Activated CD4-positive, alpha-beta T cell treated with anti-CD3 and anti-CD28 coated beads for 36 hours (primary cell): ENCODE data around the gene KCNQ1OT1. TPM values are rescaled to one million over a fixed set of nuclear protein-coding genes. Genes with fewer than 3 reads are reported as not detected.

Experiments
- ATAC-seq: fragments of 200-7000 bp; cut with Tn5 transposase; one replicate; pipeline ENCODE4 v1.10.0; 2021; ENCODE audit warnings: mild to moderate bottlenecking, moderate library complexity
- CTCF ChIA-PET: fragments of 350-600 bp; sonication (Branson Sonifier 250); formaldehyde crosslinking; loops from one replicate; lab custom pipeline; 2021; ENCODE audit warnings: antibody characterized with exemption; lab: Charles Lee
- POLR2A ChIA-PET: fragments of 350-600 bp; sonication (Branson Sonifier 250); formaldehyde crosslinking; loops from one replicate; lab custom pipeline; 2021; ENCODE audit warnings: antibody characterized with exemption, inconsistent platforms; lab: Charles Lee
- DNase-seq: peaks from one replicate; pipeline ENCODE4 v3.0.0-alpha.2; 2020
- H3K27ac Mint-ChIP-seq: one replicate; pipeline ENCODE4 v1.8.0; 2021; ENCODE audit warnings: mixed read lengths
- H3K27me3 Mint-ChIP-seq: one replicate; pipeline ENCODE4 v1.8.0; 2021; ENCODE audit warnings: mixed read lengths
- H3K36me3 Mint-ChIP-seq: one replicate; pipeline ENCODE4 v1.8.0; 2021; ENCODE audit warnings: low read depth, mixed read lengths
- H3K4me1 Mint-ChIP-seq: one replicate; pipeline ENCODE4 v1.8.0; 2021; ENCODE audit warnings: mixed read lengths
- H3K4me3 Mint-ChIP-seq: one replicate; pipeline ENCODE4 v1.8.0; 2021; ENCODE audit warnings: mild to moderate bottlenecking, moderate library complexity, mixed read lengths
- H3K9me3 Mint-ChIP-seq: one replicate; pipeline ENCODE4 v1.8.0; 2021; ENCODE audit warnings: low read depth, mixed read lengths
- intact Hi-C, 2 experiments: fragments of 100-400 bp; cut with DNase I in 1 of 2; cut with micrococcal nuclease in 1 of 2; formaldehyde crosslinking; loops; one replicate each; pipeline versions ENCODE4 v1.14.2 to v1.15.1; 2022 to 2024; cut with DNase I, micrococcal nuclease
- total RNA-seq, 2 experiments: library from RNA; stranded (reverse); gene quantifications; one replicate each; pipeline ENCODE4 v1.2.3, GENCODE V29; 2021

KCNQ1OT1 gene
- total RNA-seq, 2 experiments from 2014 or later: 0.16 TPM

GRCh38 chr11:2687782-2688191, 12.0 kb downstream of the KCNQ1OT1 start:
- ATAC-seq (no peak), DNase-seq (peak; percentile 2)
- Mint-ChIP-seq H3K36me3 (no peaks in the 10 kb centered on the region), H3K27ac (no peak overlapping the region), H3K9me3 (no peaks in the 10 kb centered on the region), H3K4me1 (no peaks in the 10 kb centered on the region), H3K27me3 (no peaks in the 10 kb centered on the region), H3K4me3 (no peak overlapping the region)
- CTCF ChIA-PET: no interaction called here
- intact Hi-C loops: no loop called here
- POLR2A ChIA-PET: no interaction called here

DNA sequence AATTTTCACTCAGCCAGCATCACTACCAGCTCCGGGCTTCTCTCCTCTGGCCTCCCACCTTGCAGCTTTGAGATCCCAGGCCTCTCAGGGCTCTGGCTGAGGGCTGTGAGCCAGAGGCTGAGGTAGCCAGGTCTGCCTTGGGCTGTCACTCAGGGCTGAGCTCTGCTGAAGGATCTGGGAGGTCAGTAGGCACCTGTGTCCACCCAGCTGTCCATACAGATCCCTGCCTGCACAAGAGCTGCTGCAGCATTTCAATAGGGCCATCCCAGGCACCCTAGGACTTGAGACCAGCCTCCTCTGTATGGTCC, 12.6 kb downstream of the KCNQ1OT1 start:
- Mint-ChIP-seq H3K4me1 (no peaks in the 10 kb centered on the region), H3K4me3 (no peak overlapping the region), H3K27me3 (no peaks in the 10 kb centered on the region), H3K9me3 (no peaks in the 10 kb centered on the region), H3K27ac (no peak overlapping the region), H3K36me3 (no peaks in the 10 kb centered on the region)
- DNase-seq: peak; percentile 2
- CTCF ChIA-PET: no interaction called here
- POLR2A ChIA-PET: no interaction called here
- no peak for ATAC-seq
- intact Hi-C loops: no loop called here

DNA sequence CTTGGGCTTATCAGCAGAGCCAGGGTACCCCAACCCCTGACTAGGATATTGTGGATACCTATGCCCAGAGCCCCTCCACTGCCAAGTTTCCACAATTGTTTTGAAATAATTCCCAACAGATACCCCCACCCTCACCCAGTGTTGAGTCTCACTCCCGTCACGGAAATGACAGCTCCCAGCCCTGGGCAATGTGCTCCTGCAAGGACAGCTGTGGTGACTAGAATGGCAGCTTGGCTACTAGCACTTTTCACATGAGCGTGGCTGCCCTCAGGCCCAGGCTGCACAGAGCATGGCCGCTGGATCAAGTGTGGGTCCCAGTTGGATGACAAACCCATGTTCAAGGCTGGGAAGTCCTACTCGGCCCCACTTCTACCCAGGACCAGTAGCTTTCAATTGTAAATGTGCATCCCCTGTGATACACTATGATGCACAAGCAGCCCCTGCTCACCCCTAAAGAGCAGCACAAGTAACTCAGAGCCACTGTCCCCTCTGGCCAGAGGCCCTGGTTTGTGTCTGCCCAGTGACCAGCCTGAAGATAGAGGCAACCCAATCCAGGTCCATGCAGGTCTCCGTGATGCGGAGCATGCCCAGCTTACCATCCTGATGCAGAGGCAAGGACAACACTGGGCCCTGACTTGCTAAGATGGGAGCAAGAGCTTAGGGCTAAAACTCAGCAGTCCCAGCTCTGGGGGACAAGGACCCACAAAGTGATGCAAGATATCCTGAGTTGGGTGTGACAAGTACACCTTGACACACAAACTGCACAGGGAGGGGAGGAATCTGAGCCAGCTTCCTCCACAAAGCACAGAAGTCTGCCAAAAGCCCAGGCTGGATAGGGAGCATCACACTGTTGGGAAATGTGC, 13.2 kb downstream of the KCNQ1OT1 start:
- Mint-ChIP-seq H3K9me3 (no peaks in the 10 kb centered on the region), H3K4me3 (no peak overlapping the region), H3K36me3 (no peaks in the 10 kb centered on the region), H3K27ac (no peak overlapping the region), H3K4me1 (no peaks in the 10 kb centered on the region), H3K27me3 (no peaks in the 10 kb centered on the region)
- DNase-seq (peak; percentile 2), ATAC-seq (no peak)
- POLR2A ChIA-PET: no interaction called here
- CTCF ChIA-PET: no interaction called here
- intact Hi-C loops: no loop called here

GRCh38 chr11:2685566-2686359, 14.0 kb downstream of the KCNQ1OT1 start:
- H3K36me3 Mint-ChIP-seq: no peaks in the 10 kb centered on the region
- no peaks in the 10 kb centered on the region for H3K4me1 Mint-ChIP-seq
- DNase-seq (no peak), ATAC-seq (no peak)
- intact Hi-C loops: no loop called here
- H3K27me3 Mint-ChIP-seq: no peaks in the 10 kb centered on the region
- CTCF ChIA-PET: interaction anchor here (0.6 kb wide), 1 partner anchor 425 kb away, joined by 3 read pairs; no protein-coding TSS in a partner anchor
- H3K27ac Mint-ChIP-seq: no peak overlapping the region
- POLR2A ChIA-PET: no interaction called here
- H3K9me3 Mint-ChIP-seq: no peaks in the 10 kb centered on the region
- H3K4me3 Mint-ChIP-seq: no peak overlapping the region

GRCh38 chr11:2685051-2685450, 14.7 kb downstream of the KCNQ1OT1 start:
- Mint-ChIP-seq H3K4me1 (no peaks in the 10 kb centered on the region), H3K27ac (no peak overlapping the region), H3K9me3 (no peaks in the 10 kb centered on the region), H3K36me3 (no peaks in the 10 kb centered on the region), H3K4me3 (no peak overlapping the region), H3K27me3 (no peaks in the 10 kb centered on the region)
- ChIA-PET CTCF (interaction anchor here (1.4 kb wide), 1 partner anchor 20 kb away, joined by 3 read pairs; no protein-coding TSS in a partner anchor), POLR2A (no interaction called here)
- intact Hi-C loops: no loop called here
- ATAC-seq: no peak
- no peak for DNase-seq

GRCh38 chr11:2684581-2684980, 15.2 kb downstream of the KCNQ1OT1 start:
- DNase-seq (no peak), ATAC-seq (no peak)
- no peaks in the 10 kb centered on the region for H3K27me3 Mint-ChIP-seq
- CTCF ChIA-PET: interaction anchor here (1.4 kb wide), 1 partner anchor 20 kb away, joined by 3 read pairs; no protein-coding TSS in a partner anchor
- no peaks in the 10 kb centered on the region for H3K36me3 Mint-ChIP-seq
- intact Hi-C loops: no loop called here
- no peak overlapping the region for H3K4me3 Mint-ChIP-seq
- H3K27ac Mint-ChIP-seq: no peak overlapping the region
- H3K4me1 Mint-ChIP-seq: no peaks in the 10 kb centered on the region
- no peaks in the 10 kb centered on the region for H3K9me3 Mint-ChIP-seq
- POLR2A ChIA-PET: no interaction called here

- H3K9me3 Mint-ChIP-seq: no peaks in the 10 kb centered on the region
- DNase-seq: no peak
- no peak for ATAC-seq
- ChIA-PET POLR2A (no interaction called here), CTCF (interaction anchor here (1.4 kb wide), 1 partner anchor 19 kb away, joined by 3 read pairs; no protein-coding TSS in a partner anchor)
- H3K27me3 Mint-ChIP-seq: no peaks in the 10 kb centered on the region
- no peak overlapping the region for H3K4me3 Mint-ChIP-seq
- intact Hi-C loops: no loop called here
- no peaks in the 10 kb centered on the region for H3K36me3 Mint-ChIP-seq
- H3K4me1 Mint-ChIP-seq: no peaks in the 10 kb centered on the region
- no peak overlapping the region for H3K27ac Mint-ChIP-seq
These were observed 16.0 kb downstream of the KCNQ1OT1 start for GRCh38 chr11:2683806-2684205.

GRCh38 chr11:2681408-2682145, 18.2 kb downstream of the KCNQ1OT1 start:
- intact Hi-C loops: no loop called here
- ChIA-PET POLR2A (no interaction called here), CTCF (no interaction called here)
- Mint-ChIP-seq H3K27me3 (no peaks in the 10 kb centered on the region), H3K27ac (no peak overlapping the region), H3K4me1 (no peaks in the 10 kb centered on the region), H3K36me3 (no peaks in the 10 kb centered on the region), H3K4me3 (no peak overlapping the region), H3K9me3 (no peaks in the 10 kb centered on the region)
- no peak for ATAC-seq
- DNase-seq: no peak

GRCh38 chr11:2679011-2679676, 20.6 kb downstream of the KCNQ1OT1 start:
- Mint-ChIP-seq H3K4me3 (no peak overlapping the region), H3K27ac (no peak overlapping the region), H3K4me1 (no peaks in the 10 kb centered on the region), H3K27me3 (no peaks in the 10 kb centered on the region), H3K36me3 (no peaks in the 10 kb centered on the region), H3K9me3 (no peaks in the 10 kb centered on the region)
- ATAC-seq (peak; percentile 36), DNase-seq (no peak)
- POLR2A ChIA-PET: no interaction called here
- intact Hi-C loops: no loop called here
- CTCF ChIA-PET: interaction anchor here (0.9 kb wide), 1 partner anchor 146 kb away, joined by 3 read pairs; no protein-coding TSS in a partner anchor

- no peak for ATAC-seq
- no peak overlapping the region for H3K27ac Mint-ChIP-seq
- no peaks in the 10 kb centered on the region for H3K36me3 Mint-ChIP-seq
- intact Hi-C loops: no loop called here
- CTCF ChIA-PET: interaction anchor here (0.9 kb wide), 1 partner anchor 145 kb away, joined by 3 read pairs; no protein-coding TSS in a partner anchor
- no peak for DNase-seq
- no peak overlapping the region for H3K4me3 Mint-ChIP-seq
- no peaks in the 10 kb centered on the region for H3K27me3 Mint-ChIP-seq
- POLR2A ChIA-PET: no interaction called here
- H3K4me1 Mint-ChIP-seq: no peaks in the 10 kb centered on the region
- H3K9me3 Mint-ChIP-seq: no peaks in the 10 kb centered on the region
These were observed 21.4 kb downstream of the KCNQ1OT1 start for GRCh38 chr11:2678396-2678795.

DNA sequence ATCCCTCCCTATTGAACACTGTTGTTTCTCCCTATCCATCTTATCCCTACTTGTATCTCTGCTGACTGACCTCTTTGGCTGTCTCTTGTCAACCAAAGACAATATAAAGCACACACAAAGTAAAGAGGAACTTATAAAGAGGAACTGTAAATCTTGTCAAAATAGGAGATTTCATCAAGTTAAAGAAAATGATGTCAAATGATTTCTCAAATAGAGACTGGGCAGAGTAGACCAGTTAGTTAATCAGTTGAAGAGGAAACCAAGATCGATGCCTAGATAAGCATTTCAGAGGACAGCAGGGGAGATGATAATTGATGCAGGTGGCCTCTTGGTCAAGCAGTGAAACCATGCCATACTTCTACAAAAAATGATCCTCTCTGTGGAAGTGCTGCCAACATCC, 22.7 kb downstream of the KCNQ1OT1 start:
- Mint-ChIP-seq H3K36me3 (no peaks in the 10 kb centered on the region), H3K9me3 (no peaks in the 10 kb centered on the region), H3K4me3 (no peak overlapping the region), H3K27ac (no peak overlapping the region), H3K4me1 (no peaks in the 10 kb centered on the region), H3K27me3 (no peaks in the 10 kb centered on the region)
- ChIA-PET CTCF (no interaction called here), POLR2A (no interaction called here)
- DNase-seq (no peak), ATAC-seq (no peak)
- intact Hi-C loops: no loop called here
